Karpas-422 (cell line): ENCODE measurements around the gene TTLL1. TPM values are rescaled to one million over a fixed set of nuclear protein-coding genes. Genes with fewer than 3 reads are reported as not detected.

ENCODE experiments used
- DNase-seq: peaks from one replicate; pipeline ENCODE4 v3.0.0-alpha.2; 2015
- H2AFZ ChIP-seq: fragments of 200-600 bp; sonication (generic); 2 replicates; pipeline ENCODE4 v1.6.1; 2014; ENCODE audit warnings: antibody characterized with exemption, low read length, mixed read lengths
- H3K27ac ChIP-seq: fragments of 200-600 bp; sonication (generic); 2 replicates; pipeline ENCODE4 v1.5.1; 2014; ENCODE audit warnings: mild to moderate bottlenecking, low read length, moderate library complexity
- H3K27me3 ChIP-seq: fragments of 200-600 bp; sonication (generic); 2 replicates; pipeline ENCODE4 v1.6.1; 2014; ENCODE audit warnings: low read length, mixed read lengths
- H3K36me3 ChIP-seq: fragments of 200-600 bp; sonication (generic); 2 replicates; pipeline ENCODE4 v1.6.1; 2014; ENCODE audit warnings: low read length, mixed read lengths; ENCODE audit not compliant: insufficient read depth
- H3K4me1 ChIP-seq: fragments of 200-600 bp; sonication (generic); 2 replicates; pipeline ENCODE4 v1.6.1; 2014; ENCODE audit warnings: mild to moderate bottlenecking, low read length, mixed read lengths
- H3K4me2 ChIP-seq: fragments of 200-600 bp; sonication (generic); 2 replicates; pipeline ENCODE4 v1.6.1; 2014; ENCODE audit warnings: low read length, low read depth, mild to moderate bottlenecking; ENCODE audit not compliant: poor library complexity, severe bottlenecking
- H3K4me3 ChIP-seq: fragments of 200-600 bp; sonication (generic); 2 replicates; pipeline ENCODE4 v1.5.1; 2014; ENCODE audit warnings: mild to moderate bottlenecking, antibody characterized with exemption, low read length, mixed read lengths
- H3K79me2 ChIP-seq: fragments of 200-600 bp; sonication (generic); 2 replicates; pipeline ENCODE4 v1.6.1; 2014; ENCODE audit warnings: mild to moderate bottlenecking, low read length, mixed read lengths
- H3K9ac ChIP-seq: fragments of 200-600 bp; sonication (generic); 2 replicates; pipeline ENCODE4 v1.6.0; 2014; ENCODE audit warnings: low read length
- H3K9me2 ChIP-seq: fragments of 200-600 bp; sonication (generic), shearing (Covaris generic); replicated peaks from 2 replicates; pipeline ENCODE4 v1.6.0; 2014; ENCODE audit warnings: mild to moderate bottlenecking, low read length, moderate library complexity; ENCODE audit not compliant: insufficient read depth
- H3K9me3 ChIP-seq: fragments of 300-700, 200-600 bp; sonication (generic); 2 replicates; pipeline ENCODE4 v1.6.1; 2014; ENCODE audit warnings: low read length, mixed read lengths
- H4K20me1 ChIP-seq: fragments of 200-600 bp; sonication (generic); 2 replicates; pipeline ENCODE4 v1.6.1; 2014; ENCODE audit warnings: mild to moderate bottlenecking, antibody characterized with exemption, low read length, low read depth; ENCODE audit not compliant: insufficient read depth
- total RNA-seq: library from RNA; depleted of rRNA; stranded (reverse); fragments of >200 nt; shearing (Covaris generic); gene quantifications from 2 replicates; pipeline ENCODE4 v1.2.3, GENCODE V29; 2014; ENCODE audit warnings: low replicate concordance; rRNA removed

Gene TTLL1
- total RNA-seq: 0.97 and 1.1 TPM in 2 replicates

- no peaks in the 10 kb centered on the region for H3K9me2 ChIP-seq
- H3K4me3 ChIP-seq: peak within 1 kb of the TSS; percentile 78
- DNase-seq: peak; percentile 95
- H3K27ac ChIP-seq: no peak within 1 kb of the TSS
- H3K4me2 ChIP-seq: peak within 1 kb of the TSS; percentile 94
- peak within 1 kb of the TSS; percentile 99 for H2AFZ ChIP-seq
- H3K9ac ChIP-seq: peak within 1 kb of the TSS; percentile 69
- peaks cover 11% of the 10 kb centered on the region for H3K4me1 ChIP-seq
- no peaks in the 10 kb centered on the region for H4K20me1 ChIP-seq
- H3K36me3 ChIP-seq: no peaks in the 10 kb centered on the region
- H3K9me3 ChIP-seq: no peaks in the 10 kb centered on the region
- no peaks in the 10 kb centered on the region for H3K27me3 ChIP-seq
- H3K79me2 ChIP-seq: no peaks in the 10 kb centered on the region
Measured at GRCh38 chr22:43088984-43089717, at the start of gene TTLL1. Gene TTLL1 (minus strand): TSS chr22:43089391. CDS start chr22:43075586, 13,805 bp downstream.

- no peak overlapping the region for H3K4me3 ChIP-seq
- H3K27me3 ChIP-seq: no peaks in the 10 kb centered on the region
- no peak for DNase-seq
- H4K20me1 ChIP-seq: 0 out of 2 replicates have a peak, but pooled peaks cover 7% of the 10 kb centered on the region
- H3K36me3 ChIP-seq: peaks cover 24% of the 10 kb centered on the region
- H3K4me2 ChIP-seq: no peak overlapping the region
- H3K27ac ChIP-seq: no peak overlapping the region
- H3K9me2 ChIP-seq: no peaks in the 10 kb centered on the region
- H3K4me1 ChIP-seq: peaks cover 2% of the 10 kb centered on the region
- no peaks in the 10 kb centered on the region for H3K9me3 ChIP-seq
- H3K79me2 ChIP-seq: peaks cover 14% of the 10 kb centered on the region
- H2AFZ ChIP-seq: no peak overlapping the region
- H3K9ac ChIP-seq: no peak overlapping the region
Measured at GRCh38 chr22:43136801-43137200, 47.6 kb upstream of the TTLL1 start.

GRCh38 chr22:43136255-43136654 lies 47.1 kb upstream of the TTLL1 start:
- Histone ChIP-seq H3K27ac (no peak overlapping the region), H3K36me3 (peaks cover 24% of the 10 kb centered on the region), H2AFZ (no peak overlapping the region)

GRCh38 chr22:43135565-43135964 lies 46.4 kb upstream of the TTLL1 start:
- H2AFZ ChIP-seq: no peak overlapping the region
- no peak overlapping the region for H3K9ac ChIP-seq
- no peak overlapping the region for H3K4me2 ChIP-seq
- no peak overlapping the region for H3K4me3 ChIP-seq
- no peaks in the 10 kb centered on the region for H3K9me3 ChIP-seq
- DNase-seq: no peak
- peaks cover 18% of the 10 kb centered on the region for H3K36me3 ChIP-seq
- no peaks in the 10 kb centered on the region for H3K27me3 ChIP-seq
- no peaks in the 10 kb centered on the region for H3K4me1 ChIP-seq
- H3K9me2 ChIP-seq: no peaks in the 10 kb centered on the region
- 0 out of 2 replicates have a peak, but pooled peaks cover 7% of the 10 kb centered on the region for H4K20me1 ChIP-seq
- no peak overlapping the region for H3K27ac ChIP-seq
- peaks cover 4% of the 10 kb centered on the region; the same call in 1 of the 2 replicates for H3K79me2 ChIP-seq

More at GRCh38 chr22:43136255-43136654, 47.1 kb upstream of the TTLL1 start:
- no peak overlapping the region for H3K9ac ChIP-seq
- H3K79me2 ChIP-seq: peaks cover 11% of the 10 kb centered on the region
- H4K20me1 ChIP-seq: 0 out of 2 replicates have a peak, but pooled peaks cover 7% of the 10 kb centered on the region
- DNase-seq: peak; percentile 79
- H3K27me3 ChIP-seq: no peaks in the 10 kb centered on the region
- H3K9me3 ChIP-seq: no peaks in the 10 kb centered on the region
- H3K9me2 ChIP-seq: no peaks in the 10 kb centered on the region
- no peaks in the 10 kb centered on the region for H3K4me1 ChIP-seq
- H3K4me2 ChIP-seq: no peak overlapping the region
- H3K4me3 ChIP-seq: no peak overlapping the region

- Histone ChIP-seq H3K79me2 (no peaks in the 10 kb centered on the region), H3K4me1 (no peaks in the 10 kb centered on the region), H3K36me3 (peaks cover 10% of the 10 kb centered on the region; the same call in 1 of the 2 replicates), H3K9me2 (no peaks in the 10 kb centered on the region), H3K9ac (no peak overlapping the region), H3K9me3 (no peaks in the 10 kb centered on the region), H4K20me1 (0 out of 2 replicates have a peak, but pooled peaks cover 7% of the 10 kb centered on the region), H2AFZ (no peak overlapping the region), H3K27ac (no peak overlapping the region), H3K27me3 (no peaks in the 10 kb centered on the region), H3K4me3 (no peak overlapping the region), H3K4me2 (no peak overlapping the region)
- no peak for DNase-seq
Measured at GRCh38 chr22:43134553-43134952, 45.4 kb upstream of the TTLL1 start.

GRCh38 chr22:43133401-43133800 lies 44.2 kb upstream of the TTLL1 start:
- Histone ChIP-seq H3K36me3 (peaks cover 7% of the 10 kb centered on the region; the same call in 1 of the 2 replicates), H3K4me1 (no peaks in the 10 kb centered on the region), H3K27ac (no peak overlapping the region), H3K4me2 (no peak overlapping the region), H3K9me3 (no peaks in the 10 kb centered on the region), H2AFZ (no peak overlapping the region), H3K27me3 (no peaks in the 10 kb centered on the region), H3K4me3 (no peak overlapping the region), H3K9me2 (no peaks in the 10 kb centered on the region), H3K79me2 (no peaks in the 10 kb centered on the region), H4K20me1 (0 out of 2 replicates have a peak, but pooled peaks cover 7% of the 10 kb centered on the region), H3K9ac (no peak overlapping the region)
- DNase-seq: no peak

- Histone ChIP-seq H3K9ac (no peak overlapping the region), H3K79me2 (no peaks in the 10 kb centered on the region), H3K4me3 (no peak overlapping the region), H3K9me2 (no peaks in the 10 kb centered on the region), H3K9me3 (no peaks in the 10 kb centered on the region), H3K36me3 (peaks cover 7% of the 10 kb centered on the region; the same call in 1 of the 2 replicates), H3K27me3 (no peaks in the 10 kb centered on the region), H4K20me1 (0 out of 2 replicates have a peak, but pooled peaks cover 7% of the 10 kb centered on the region), H2AFZ (no peak overlapping the region), H3K27ac (no peak overlapping the region), H3K4me2 (no peak overlapping the region), H3K4me1 (no peaks in the 10 kb centered on the region)
- no peak for DNase-seq
Measured at GRCh38 chr22:43131773-43132501, 42.7 kb upstream of the TTLL1 start.
